GM21576 (cell line): ENCODE data around the gene APOH.

ENCODE experiments used
- ATAC-seq: cut with Tn5 transposase; IDR thresholded peaks from one replicate; pipeline ENCODE4 v1.9.1; 2021; ENCODE audit warnings: mild to moderate bottlenecking, moderate library complexity; ENCODE audit not compliant: unreplicated experiment

APOH gene

DNA sequence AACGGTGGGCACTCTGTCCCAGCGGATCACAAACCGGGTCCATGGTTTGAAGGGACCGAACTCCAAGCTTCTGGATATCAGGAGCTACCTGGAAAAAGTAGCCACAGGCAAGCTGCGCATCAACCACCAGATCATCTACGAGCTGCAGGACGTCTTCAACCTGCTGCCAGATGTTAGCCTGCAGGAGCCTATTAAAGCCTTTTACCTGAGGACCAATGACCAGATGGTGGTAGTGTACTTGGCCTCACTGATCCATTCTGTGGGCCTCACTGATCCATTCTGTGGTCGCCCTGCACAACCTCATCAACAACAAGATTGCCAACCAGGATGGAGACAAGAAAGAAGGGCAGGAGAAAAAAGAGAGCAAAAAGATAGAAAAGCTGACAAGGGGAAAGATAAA, 31.0 kb downstream of the APOH start:
- no peak for ATAC-seq

- no peak for ATAC-seq
Observed at GRCh38 chr17:66192378-66192687, 36.9 kb downstream of the APOH start.

- ATAC-seq: peak; percentile 50
Observed at GRCh38 chr17:66191593-66192377, 37.4 kb downstream of the APOH start, which contains the start of gene CEP112. CEP112 (minus strand) TSS chr17:66192133.

- no peak for ATAC-seq
Observed at GRCh38 chr17:66190738-66191592, 38.2 kb downstream of the APOH start.

DNA sequence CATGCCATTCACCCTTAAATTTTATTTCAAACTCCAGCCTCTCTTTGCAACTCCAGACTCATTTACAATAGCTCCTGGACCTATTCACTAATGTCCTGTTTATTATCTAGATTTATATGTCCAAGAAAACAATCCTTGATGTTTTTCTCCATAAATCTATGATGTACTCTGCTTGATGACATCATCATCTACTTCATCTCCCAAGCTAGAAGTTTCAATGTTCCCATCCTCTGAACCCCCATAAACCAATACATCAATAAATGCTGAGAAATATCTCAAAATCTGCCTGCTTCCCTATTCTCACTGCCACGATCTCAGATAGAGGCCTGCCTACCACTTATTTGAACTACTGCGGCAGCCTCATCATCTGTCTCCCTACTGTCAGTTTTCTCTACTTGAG, 41.5 kb downstream of the APOH start:
- ATAC-seq: no peak

GRCh38 chr17:66185862-66186261, 43.4 kb downstream of the APOH start:
- ATAC-seq: no peak

- no peak for ATAC-seq
Observed at GRCh38 chr17:66184392-66184791, 44.8 kb downstream of the APOH start.

DNA sequence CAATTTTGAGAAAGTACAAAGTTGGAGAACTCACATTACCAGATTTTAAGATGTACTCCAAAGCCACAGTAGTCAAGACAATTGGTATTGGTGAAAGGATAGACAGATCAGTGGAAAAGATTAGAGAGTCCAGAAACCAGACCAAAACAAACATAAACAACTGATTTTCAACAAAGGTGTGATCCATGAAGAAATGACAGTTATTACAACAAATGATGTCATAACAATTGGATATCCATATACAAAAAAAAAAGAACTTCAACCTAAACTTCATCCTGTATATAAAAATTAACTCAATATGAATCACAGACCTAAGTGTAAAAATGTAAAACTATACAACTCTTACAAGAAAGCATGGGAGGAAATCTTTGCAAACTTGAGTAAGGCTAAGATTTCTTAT, 45.7 kb downstream of the APOH start:
- ATAC-seq: no peak

- ATAC-seq: no peak
Observed at GRCh38 chr17:66178642-66179041, 50.6 kb downstream of the APOH start.

DNA sequence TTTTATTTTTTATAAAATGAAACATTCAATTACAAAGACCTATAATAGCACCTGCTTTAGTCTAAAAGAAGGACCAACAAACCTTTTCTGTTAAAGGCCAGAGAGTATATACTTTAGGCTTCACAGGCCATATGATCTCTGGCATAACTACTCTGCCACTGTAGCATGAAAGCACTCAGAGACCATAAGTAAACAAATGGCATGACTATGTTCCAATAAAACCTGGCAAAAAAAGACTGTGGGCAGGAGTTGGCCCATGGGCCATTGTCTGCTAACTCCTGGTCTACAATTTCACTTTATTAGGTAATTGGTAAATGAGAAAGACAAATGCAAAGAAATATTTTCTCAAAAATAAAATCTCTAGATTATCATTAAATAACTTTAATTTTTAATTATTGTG, 52.2 kb downstream of the APOH start:
- no peak for ATAC-seq

DNA sequence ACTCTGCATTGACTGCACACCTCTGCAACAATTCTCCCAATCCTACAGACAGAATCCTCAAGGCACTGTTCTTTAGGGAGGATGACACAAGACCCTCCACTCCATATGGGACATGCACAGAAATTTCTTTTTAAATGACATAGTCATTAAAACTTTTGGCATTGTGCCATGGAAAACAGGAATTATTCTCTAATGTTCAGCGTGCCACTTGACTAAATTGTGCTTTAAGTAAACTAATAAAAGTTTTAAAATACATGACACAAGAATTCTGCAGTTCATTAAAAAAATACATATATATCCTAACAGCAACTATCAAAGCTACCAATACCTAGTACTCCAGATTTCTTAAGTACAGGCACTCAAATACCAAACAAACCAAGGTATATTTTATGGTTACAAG, 53.3 kb downstream of the APOH start:
- no peak for ATAC-seq

- ATAC-seq: no peak
Observed at GRCh38 chr17:66172691-66173223, 56.5 kb downstream of the APOH start.

DNA sequence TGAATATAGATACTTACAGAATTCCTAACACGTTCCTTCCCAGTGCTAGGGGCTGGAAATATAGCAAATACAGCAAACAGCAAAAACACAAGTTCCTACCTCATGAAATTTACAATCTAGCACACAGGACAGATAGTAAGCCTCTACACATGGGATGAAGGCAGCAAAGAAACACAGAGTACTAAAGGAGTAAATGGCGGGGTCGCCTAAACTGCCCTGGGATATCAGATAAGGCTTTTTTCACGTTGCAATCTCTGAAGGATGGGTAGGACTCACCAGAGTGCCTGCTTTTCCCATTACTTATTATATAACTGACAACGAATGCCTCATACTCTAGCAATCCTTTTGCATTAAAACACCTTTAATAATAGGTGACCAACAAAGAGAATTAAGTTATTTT, 57.1 kb downstream of the APOH start:
- ATAC-seq: no peak

DNA sequence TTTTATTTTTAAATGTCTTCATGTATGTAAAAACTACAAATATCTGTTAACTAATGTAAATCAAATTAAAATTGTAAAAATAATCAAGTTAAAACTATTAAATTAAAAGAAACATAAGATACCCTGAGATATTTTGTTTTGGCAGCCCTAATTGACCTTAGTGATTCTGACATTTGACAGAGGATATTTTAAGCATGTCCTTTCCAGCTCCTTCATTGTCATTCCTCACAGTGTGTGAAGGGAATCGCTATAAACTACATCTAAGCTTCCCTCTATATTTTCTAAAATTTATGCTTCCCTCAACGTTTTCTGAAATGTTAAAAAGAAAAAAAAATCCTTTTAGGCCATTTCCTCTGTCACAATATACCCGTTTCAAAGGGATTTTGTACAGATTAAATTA, 57.5 kb downstream of the APOH start:
- ATAC-seq: no peak

DNA sequence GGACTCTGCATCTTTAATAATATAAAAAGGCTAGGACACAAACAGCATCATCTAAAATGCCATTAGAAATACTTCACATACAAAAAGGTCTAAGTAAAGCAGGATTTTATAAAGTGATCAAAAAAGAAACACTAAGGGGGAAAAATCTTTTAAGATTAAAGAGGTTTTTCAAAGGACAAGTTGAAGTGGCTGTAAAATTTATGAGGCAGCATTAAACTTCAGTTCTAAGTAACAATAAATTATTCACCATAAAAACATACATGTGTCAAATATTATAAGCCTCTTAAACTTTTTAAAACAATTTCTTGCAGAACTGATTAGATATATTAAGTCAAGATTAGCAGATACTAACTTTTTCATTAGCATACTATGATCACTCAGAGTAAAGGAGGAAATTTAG, 58.0 kb downstream of the APOH start:
- no peak for ATAC-seq

DNA sequence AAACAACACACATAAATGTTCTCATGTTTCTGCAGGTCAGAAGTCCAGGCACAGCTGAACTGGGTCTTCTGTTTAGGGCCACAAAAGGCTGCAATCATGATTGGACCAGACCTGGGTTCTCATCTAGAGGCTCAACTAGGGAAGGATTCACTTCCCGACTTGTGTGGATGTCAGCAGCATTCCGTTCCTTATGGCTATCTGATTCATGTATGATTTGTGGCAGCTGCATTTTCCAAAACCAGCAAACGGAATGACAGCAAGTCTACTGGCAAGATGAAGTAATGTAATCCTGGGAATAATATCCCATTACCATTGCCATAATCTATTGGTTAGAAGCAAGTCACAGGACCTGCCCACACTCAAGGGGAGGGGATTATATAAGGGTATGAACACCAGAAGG, 59.4 kb downstream of the APOH start:
- ATAC-seq: no peak

DNA sequence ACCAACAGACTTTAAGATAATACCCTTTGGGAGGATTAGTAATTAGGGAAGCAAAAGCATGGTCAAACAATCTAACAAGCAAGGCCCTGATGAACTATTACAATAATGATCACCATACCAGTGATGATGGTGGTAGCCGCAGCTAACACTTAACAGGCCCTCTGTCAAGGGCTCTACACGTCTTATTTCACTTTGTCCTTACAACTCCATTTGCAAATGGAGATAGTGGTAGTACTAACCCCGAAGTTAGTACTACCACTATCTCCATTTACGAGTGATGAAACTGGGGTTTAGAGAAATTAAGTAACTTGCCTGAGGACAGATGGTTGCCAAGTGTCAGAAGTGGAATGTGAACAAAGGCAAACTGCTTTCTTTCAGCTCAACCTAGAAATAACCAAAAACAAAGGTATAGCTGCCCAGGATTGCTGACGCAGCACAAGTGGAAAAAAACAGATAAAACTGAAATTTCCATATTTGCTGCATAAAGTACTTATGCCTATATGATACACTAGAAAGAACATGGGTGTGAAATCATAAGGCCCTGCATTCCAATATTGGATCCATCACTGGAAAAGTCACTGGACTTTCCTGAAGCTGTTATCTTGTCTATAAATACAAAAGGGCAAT, 61.9 kb downstream of the APOH start:
- no peak for ATAC-seq

GRCh38 chr17:66165537-66166123, 63.6 kb downstream of the APOH start:
- ATAC-seq: no peak
